Lung (tissue), 12 donors: Measurements from ENCODE around the gene CLTC. TPM values are rescaled to one million over a fixed set of nuclear protein-coding genes. Genes with fewer than 3 reads are reported as not detected.

Experiments used
- ATAC-seq: fragments of 200-7000 bp; cut with Tn5 transposase; one replicate; pipeline ENCODE4 v1.9.1; 2020; ENCODE audit warnings: moderate number of reproducible peaks; ENCODE audit not compliant: insufficient read depth, low FRiP score
- DNase-seq, 3 donors: peaks; one replicate each; pipeline ENCODE4 v3.0.0-alpha.2; 2013 to 2017
- H3K27ac ChIP-seq, 2 donors: one replicate each; pipeline ENCODE4 v1.5.1; 2013; ENCODE audit warnings: mild to moderate bottlenecking in 2 of 2, moderate library complexity in 2 of 2, control low read depth in 1 of 2, inconsistent platforms in 1 of 2, low read depth in 1 of 2, low read length in 1 of 2
- H3K27me3 ChIP-seq, 3 donors: one replicate each; pipeline ENCODE4 v1.5.1; 2013; ENCODE audit warnings: low read length in 2 of 3; ENCODE audit not compliant: control insufficient read depth in 3 of 3, insufficient read depth in 3 of 3
- H3K36me3 ChIP-seq, 4 donors: one replicate each; pipeline ENCODE4 v1.5.1; 2013; ENCODE audit warnings: low read length in 4 of 4, mild to moderate bottlenecking in 1 of 4, moderate library complexity in 1 of 4; ENCODE audit not compliant: control insufficient read depth in 4 of 4, insufficient read depth in 4 of 4
- H3K4me1 ChIP-seq, 5 donors: one replicate each; pipeline ENCODE4 v1.5.1; 2013; ENCODE audit warnings: low read length in 5 of 5, mild to moderate bottlenecking in 2 of 5, moderate library complexity in 1 of 5; ENCODE audit not compliant: control insufficient read depth in 5 of 5, insufficient read depth in 5 of 5
- H3K4me3 ChIP-seq: one replicate; pipeline ENCODE4 v1.5.1; 2013; ENCODE audit warnings: mild to moderate bottlenecking, control low read depth, moderate library complexity
- H3K9ac ChIP-seq, 2 donors: one replicate each; pipeline ENCODE4 v1.5.1; 2013; ENCODE audit warnings: low read length in 2 of 2, control low read depth in 1 of 2; ENCODE audit not compliant: insufficient read depth in 1 of 2
- H3K9me3 ChIP-seq, 4 donors: one replicate each; pipeline ENCODE4 v1.5.1; 2013; ENCODE audit warnings: low read length in 3 of 4, mild to moderate bottlenecking in 1 of 4, moderate library complexity in 1 of 4; ENCODE audit not compliant: control insufficient read depth in 4 of 4, insufficient read depth in 3 of 4
- WGBS, 2 donors: extraction: QIAGEN DNeasy Blood & Tissue Kit; methylation state at CpG; one replicate each; pipeline ENCODE4 v1.1.7; 2013; 5-methylcytosine and 5-hydroxymethylcytosine counted together
- polyA plus RNA-seq, 2 donors: library from polyadenylated mRNA; stranded (reverse); fragments of 200-250 nt; gene quantifications; one replicate each; pipeline ENCODE4 v1.2.1, GENCODE V29; 2013
- total RNA-seq, 2 donors: library from RNA; depleted of rRNA in 1 of 2; stranded (reverse); fragments of >200 nt in 1 of 2; gene quantifications; one replicate each; pipeline ENCODE4 v1.2.1, GENCODE V29; 2014 to 2021
- TF ChIP-seq, protein P1 (sequence below): IDR thresholded peaks from 2 replicates; pipeline ENCODE4 v1.5.1; 2012; ENCODE audit warnings: mild to moderate bottlenecking; ENCODE audit errors: control extremely low read depth, extremely low read depth
- donor health status: control.
- donor health status: control.
- donor health status: Bipolar disorder and iron deficiency.
- donor health status: healthy.
- donor health status: DM: yes; HTN: yes; CAD: no.

CLTC gene
- total and polyA plus RNA-seq, 4 donors, result 87.7 to 246 (median 162) TPM

- TF ChIP-seq, protein P1, sequence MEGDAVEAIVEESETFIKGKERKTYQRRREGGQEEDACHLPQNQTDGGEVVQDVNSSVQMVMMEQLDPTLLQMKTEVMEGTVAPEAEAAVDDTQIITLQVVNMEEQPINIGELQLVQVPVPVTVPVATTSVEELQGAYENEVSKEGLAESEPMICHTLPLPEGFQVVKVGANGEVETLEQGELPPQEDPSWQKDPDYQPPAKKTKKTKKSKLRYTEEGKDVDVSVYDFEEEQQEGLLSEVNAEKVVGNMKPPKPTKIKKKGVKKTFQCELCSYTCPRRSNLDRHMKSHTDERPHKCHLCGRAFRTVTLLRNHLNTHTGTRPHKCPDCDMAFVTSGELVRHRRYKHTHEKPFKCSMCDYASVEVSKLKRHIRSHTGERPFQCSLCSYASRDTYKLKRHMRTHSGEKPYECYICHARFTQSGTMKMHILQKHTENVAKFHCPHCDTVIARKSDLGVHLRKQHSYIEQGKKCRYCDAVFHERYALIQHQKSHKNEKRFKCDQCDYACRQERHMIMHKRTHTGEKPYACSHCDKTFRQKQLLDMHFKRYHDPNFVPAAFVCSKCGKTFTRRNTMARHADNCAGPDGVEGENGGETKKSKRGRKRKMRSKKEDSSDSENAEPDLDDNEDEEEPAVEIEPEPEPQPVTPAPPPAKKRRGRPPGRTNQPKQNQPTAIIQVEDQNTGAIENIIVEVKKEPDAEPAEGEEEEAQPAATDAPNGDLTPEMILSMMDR, result no peak
- Histone ChIP-seq H3K9me3 (no peaks in the 10 kb centered on the region), H3K36me3 (peaks cover 8 to 56% (median 26%) of the 10 kb centered on the region in 4 donors), H3K4me3 (no peak overlapping the region), H3K4me1 (no peaks in the 10 kb centered on the region), H3K9ac (no peak overlapping the region), H3K27me3 (no peaks in the 10 kb centered on the region), H3K27ac (no peak overlapping the region)
- ATAC-seq (no peak), DNase-seq (no peak)
- WGBS, 2 donors, result 96 to 100% methylated on average over 1 of the region's 1 CpG
These were observed 51.7 kb downstream of the CLTC start for GRCh38 chr17:59671386-59671785.

DNA sequence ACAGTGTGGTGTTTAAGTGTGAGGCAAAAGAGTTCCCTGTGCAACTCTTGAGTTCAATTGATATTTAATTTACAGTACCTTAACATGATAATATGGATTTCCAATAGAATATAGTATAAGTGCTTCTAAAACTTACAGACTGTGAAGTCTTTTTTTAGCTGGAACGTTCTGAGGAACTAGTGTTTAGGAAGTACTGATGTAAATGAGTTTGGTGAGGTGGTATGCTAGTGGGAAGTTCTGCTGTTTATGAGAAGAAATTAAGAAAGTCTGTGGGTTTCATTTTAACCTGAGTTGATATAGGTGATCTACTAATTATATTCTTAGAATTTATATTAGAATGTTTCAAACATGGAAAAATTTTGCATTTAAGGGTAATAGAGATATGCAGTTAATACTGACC lies 55.5 kb downstream of the CLTC start:
- Histone ChIP-seq H3K27ac (no peak overlapping the region), H3K36me3 (peaks cover 8 to 62% (median 39%) of the 10 kb centered on the region in 4 donors), H3K9me3 (no peaks in the 10 kb centered on the region), H3K4me3 (no peak overlapping the region), H3K27me3 (no peaks in the 10 kb centered on the region), H3K9ac (no peak overlapping the region), H3K4me1 (no peaks in the 10 kb centered on the region)
- TF ChIP-seq, protein P1, result no peak
- 21 to 57% methylated on average over 1 of the region's 1 CpG for WGBS, 2 donors
- ATAC-seq, result no peak
- no peak for DNase-seq

GRCh38 chr17:59676716-59677115 lies 57.0 kb downstream of the CLTC start:
- Histone ChIP-seq H3K27ac (no peak overlapping the region), H3K27me3 (no peaks in the 10 kb centered on the region), H3K4me3 (no peak overlapping the region), H3K9ac (no peak overlapping the region), H3K9me3 (no peaks in the 10 kb centered on the region), H3K36me3 (peaks cover 16 to 61% (median 48%) of the 10 kb centered on the region in 4 donors), H3K4me1 (no peaks in the 10 kb centered on the region)
- DNase-seq (peak in 2 of 3 donors; percentile 35), ATAC-seq (no peak)
- TF ChIP-seq, protein P1, result no peak
- 85 to 95% methylated on average over 7 of the region's 7 CpGs for WGBS, 2 donors

DNA sequence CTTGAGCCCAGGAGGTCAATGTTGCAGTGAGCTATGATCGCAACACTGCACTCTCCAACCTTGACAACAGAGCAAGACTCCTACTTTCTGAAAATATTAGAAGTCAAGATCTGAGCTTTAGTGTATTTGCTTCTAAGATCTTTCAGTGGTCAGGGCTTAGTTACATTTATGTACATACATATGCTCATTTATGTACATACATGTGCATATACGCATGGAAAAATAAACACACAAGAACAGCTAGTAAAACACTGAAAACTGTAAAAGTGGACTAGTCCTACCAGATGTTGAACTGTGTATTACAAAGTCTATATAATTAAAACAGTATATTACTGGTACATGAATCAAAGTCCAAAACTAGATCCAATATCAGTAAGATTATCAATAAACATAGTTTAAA lies 59.2 kb downstream of the CLTC start:
- 46 to 70% methylated on average over 2 of the region's 2 CpGs for WGBS, 2 donors
- Histone ChIP-seq H3K4me1 (no peaks in the 10 kb centered on the region), H3K27me3 (no peaks in the 10 kb centered on the region), H3K4me3 (no peak overlapping the region), H3K27ac (no peak overlapping the region), H3K36me3 (peaks cover 24 to 68% (median 57%) of the 10 kb centered on the region in 4 donors), H3K9ac (no peak overlapping the region), H3K9me3 (no peaks in the 10 kb centered on the region)
- TF ChIP-seq, protein P1, result no peak
- ATAC-seq, result no peak
- no peak for DNase-seq
